GM12874 (cell line): ENCODE results near the gene CUX1.

Source experiments
- CTCF ChIP-seq: IDR thresholded peaks from 2 replicates; pipeline ENCODE4 v1.5.1; 2011; ENCODE audit warnings: low read depth, mild to moderate bottlenecking, control low read depth, low read length, moderate library complexity; ENCODE audit not compliant: insufficient read depth

Gene CUX1

GRCh38 chr7:102277901-102278300 is 460.5 kb downstream of the CUX1 start:
- TF ChIP-seq CTCF = no peak

- TF ChIP-seq CTCF = peak; percentile 94
Observed at GRCh38 chr7:102279537-102280400, 462.3 kb downstream of the CUX1 start.

GRCh38 chr7:102280521-102280920 is 463.1 kb downstream of the CUX1 start:
- no peak for TF ChIP-seq CTCF

- TF ChIP-seq CTCF = no peak
Observed at GRCh38 chr7:102281785-102282184, 464.4 kb downstream of the CUX1 start.

- TF ChIP-seq CTCF = no peak
Observed at GRCh38 chr7:102282465-102283362, 465.3 kb downstream of the CUX1 start.

- no peak for TF ChIP-seq CTCF
Observed at GRCh38 chr7:102283477-102284189, 466.2 kb downstream of the CUX1 start.

- no peak for TF ChIP-seq CTCF
Observed at GRCh38 chr7:102284399-102284798, 467.0 kb downstream of the CUX1 start.
